ENCODE data around the gene TSHZ1. TPM values are rescaled to one million over a fixed set of nuclear protein-coding genes. Genes with fewer than 3 reads are reported as not detected.

TSHZ1 gene
- total RNA-seq, 1 experiment from 2014 or later: 5.6 TPM

- H3K79me2 ChIP-seq (ENCODE audit: low read length): 0 out of 2 replicates have a peak, but pooled peaks cover 3% of the 10 kb centered on the region
- intact Hi-C loops (cut with micrococcal nuclease): loop anchor here (5.0 kb wide), 1 partner anchor 36 kb away; the partner anchor contains the start of gene TSHZ1
- no peaks in the 10 kb centered on the region for H3K27me3 ChIP-seq (ENCODE audit: low read length)
- peak; percentile 15 for DNase-seq
- ATAC-seq: peak; percentile 63
- H3K36me3 ChIP-seq (ENCODE audit: low read depth, low read length): no peaks in the 10 kb centered on the region
- H3F3A ChIP-seq (ENCODE audit: low read length, unreplicated experiment): no peaks in the 10 kb centered on the region
- ChIA-PET POLR2A (ENCODE audit: unreplicated experiment) (no interaction called here), CTCF (interaction anchor here (0.6 to 0.7 kb wide), 2 partner anchors 38 to 66 kb away, joined by 3 to 8 read pairs; no protein-coding TSS in a partner anchor)
- H2AFZ ChIP-seq (ENCODE audit: low read length): peak overlapping the region; percentile 91
- H3K9me3 ChIP-seq (ENCODE audit: low read length): no peaks in the 10 kb centered on the region
- BruUV-seq (replicated peaks): no TSS peak
- H3K9ac ChIP-seq (ENCODE audit: low read length): peak overlapping the region; percentile 60
- peaks cover 16% of the 10 kb centered on the region for H3K4me1 ChIP-seq (ENCODE audit: insufficient read depth, low read length)
- H3K9me2 ChIP-seq (replicated peaks; ENCODE audit: low read length): no peaks in the 10 kb centered on the region
- peak overlapping the region; percentile 92 for H3K4me2 ChIP-seq (ENCODE audit: low read length)
- no peak for TF ChIP-seq EZH2 (IDR thresholded peaks at IDR 0.05; ENCODE audit: low read length, unreplicated experiment)
- no peak for TF ChIP-seq EZH2phosphoT487 (IDR thresholded peaks at IDR 0.05; ENCODE audit: borderline replicate concordance, low read length)
- TF ChIP-seq, protein P1, sequence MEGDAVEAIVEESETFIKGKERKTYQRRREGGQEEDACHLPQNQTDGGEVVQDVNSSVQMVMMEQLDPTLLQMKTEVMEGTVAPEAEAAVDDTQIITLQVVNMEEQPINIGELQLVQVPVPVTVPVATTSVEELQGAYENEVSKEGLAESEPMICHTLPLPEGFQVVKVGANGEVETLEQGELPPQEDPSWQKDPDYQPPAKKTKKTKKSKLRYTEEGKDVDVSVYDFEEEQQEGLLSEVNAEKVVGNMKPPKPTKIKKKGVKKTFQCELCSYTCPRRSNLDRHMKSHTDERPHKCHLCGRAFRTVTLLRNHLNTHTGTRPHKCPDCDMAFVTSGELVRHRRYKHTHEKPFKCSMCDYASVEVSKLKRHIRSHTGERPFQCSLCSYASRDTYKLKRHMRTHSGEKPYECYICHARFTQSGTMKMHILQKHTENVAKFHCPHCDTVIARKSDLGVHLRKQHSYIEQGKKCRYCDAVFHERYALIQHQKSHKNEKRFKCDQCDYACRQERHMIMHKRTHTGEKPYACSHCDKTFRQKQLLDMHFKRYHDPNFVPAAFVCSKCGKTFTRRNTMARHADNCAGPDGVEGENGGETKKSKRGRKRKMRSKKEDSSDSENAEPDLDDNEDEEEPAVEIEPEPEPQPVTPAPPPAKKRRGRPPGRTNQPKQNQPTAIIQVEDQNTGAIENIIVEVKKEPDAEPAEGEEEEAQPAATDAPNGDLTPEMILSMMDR (conservative IDR thresholded peaks at IDR 0.05; ENCODE audit: low read depth, low read length): no peak
- H3K4me3 ChIP-seq (ENCODE audit: low read length): peak overlapping the region; percentile 71
- H3K27ac ChIP-seq (ENCODE audit: low read length): no peak overlapping the region
- no peaks in the 10 kb centered on the region for H4K20me1 ChIP-seq (ENCODE audit: low read length)
Measured at GRCh38 chr18:75247611-75248421, 37.2 kb downstream of the TSHZ1 start.

DNA sequence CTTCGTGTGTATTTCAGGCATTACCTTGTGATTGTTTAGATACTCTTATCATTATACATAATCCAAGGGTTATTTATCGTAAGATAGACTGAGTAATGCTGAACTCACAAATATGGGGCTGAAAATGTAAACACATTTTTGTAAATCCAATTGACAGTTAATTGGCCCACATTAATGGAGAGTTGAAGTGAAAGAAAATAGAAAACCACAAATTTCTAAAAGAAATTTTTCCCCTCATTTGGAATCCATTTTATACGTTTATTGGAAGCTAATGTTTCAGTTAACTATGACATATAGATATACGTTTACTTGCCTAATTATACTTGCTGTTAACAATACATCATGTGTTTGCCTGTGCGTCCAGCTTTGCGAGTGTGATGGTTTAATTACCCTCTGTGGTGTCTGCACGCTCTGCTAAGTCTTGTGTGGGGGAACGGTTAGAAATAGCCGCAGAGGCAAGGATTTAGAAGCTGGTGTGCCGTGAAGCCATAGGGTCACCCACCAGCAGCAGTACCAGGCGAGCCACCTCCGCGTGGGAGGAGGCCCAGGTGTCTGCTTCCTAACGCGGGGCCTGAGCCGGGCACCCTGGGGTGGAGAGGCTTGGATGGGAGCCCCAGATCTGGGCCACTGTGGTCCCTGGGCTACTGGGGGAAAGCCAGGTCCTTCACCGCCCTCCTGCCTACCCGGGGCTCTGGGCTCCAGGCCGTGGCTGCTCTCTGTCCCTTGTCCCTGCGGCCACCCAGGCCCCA lies 38.0 kb downstream of the TSHZ1 start:
- no peak for TF ChIP-seq EZH2 (IDR thresholded peaks at IDR 0.05; ENCODE audit: low read length, unreplicated experiment)
- TF ChIP-seq, protein P1 (conservative IDR thresholded peaks at IDR 0.05; ENCODE audit: low read depth, low read length): no peak
- no peak for TF ChIP-seq EZH2phosphoT487 (IDR thresholded peaks at IDR 0.05; ENCODE audit: borderline replicate concordance, low read length)
- DNase-seq: no peak
- intact Hi-C loops (cut with micrococcal nuclease): loop anchor here (5.0 kb wide), 1 partner anchor 36 kb away; the partner anchor contains the start of gene TSHZ1
- Histone ChIP-seq H3F3A (ENCODE audit: low read length, unreplicated experiment) (no peaks in the 10 kb centered on the region), H3K27me3 (ENCODE audit: low read length) (no peaks in the 10 kb centered on the region), H3K4me3 (ENCODE audit: low read length) (peak overlapping the region; percentile 71), H3K27ac (ENCODE audit: low read length) (no peak overlapping the region), H3K4me1 (ENCODE audit: insufficient read depth, low read length) (peaks cover 16% of the 10 kb centered on the region), H4K20me1 (ENCODE audit: low read length) (no peaks in the 10 kb centered on the region), H3K9ac (ENCODE audit: low read length) (peak overlapping the region; percentile 60; the same call in 1 of the 2 replicates), H3K9me3 (ENCODE audit: low read length) (no peaks in the 10 kb centered on the region), H3K9me2 (replicated peaks; ENCODE audit: low read length) (no peaks in the 10 kb centered on the region), H3K36me3 (ENCODE audit: low read depth, low read length) (no peaks in the 10 kb centered on the region), H2AFZ (ENCODE audit: low read length) (peak overlapping the region; percentile 91), H3K4me2 (ENCODE audit: low read length) (peak overlapping the region; percentile 92), H3K79me2 (ENCODE audit: low read length) (0 out of 2 replicates have a peak, but pooled peaks cover 3% of the 10 kb centered on the region)
- ChIA-PET CTCF (interaction anchor here (0.6 kb wide), 1 partner anchor 65 kb away, joined by 3 read pairs; no protein-coding TSS in a partner anchor), POLR2A (ENCODE audit: unreplicated experiment) (no interaction called here)
- ATAC-seq: no peak
- BruUV-seq (replicated peaks): no TSS peak

All from PC-3 (cell line).